Measurements from ENCODE around the gene NAXD. TPM values are rescaled to one million over a fixed set of nuclear protein-coding genes. Genes with fewer than 3 reads are reported as not detected.

Gene NAXD
- total and polyA plus RNA-seq, 10 of the 15 experiments (the other 5 are each of a cell fraction or from before 2014, with no cell fraction given), result 1.5 to 36.2 (median 23.8) TPM

DNA sequence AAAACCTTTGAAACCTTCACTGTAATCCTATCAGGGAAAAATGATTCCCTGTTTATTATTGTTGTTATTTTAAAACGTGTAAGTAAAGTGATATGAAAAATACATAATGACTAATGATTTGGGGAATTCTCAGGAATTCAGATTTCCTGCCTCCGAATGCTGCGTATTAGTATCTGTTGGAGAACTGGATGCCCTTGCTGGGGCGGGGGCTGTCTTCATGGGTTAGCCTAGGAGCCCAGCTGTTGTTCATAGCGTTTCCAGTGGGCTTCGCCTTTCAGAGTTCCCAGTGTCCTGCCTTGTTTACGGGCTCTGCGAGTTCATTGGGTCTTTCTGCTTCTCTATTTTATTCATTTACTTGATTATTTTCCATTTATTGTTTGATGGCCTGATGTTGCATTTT lies 18.4 kb downstream of the NAXD start:
- in situ Hi-C loops (cut with MboI) (no loop called here), intact Hi-C loops (cut with micrococcal nuclease; ENCODE audit: unreplicated experiment) (no loop called here)
- Histone ChIP-seq H2AFZ (ENCODE audit: control insufficient read depth, low read depth, low read length) (no peak overlapping the region), H4K20me1 (ENCODE audit: control insufficient read depth, insufficient read depth) (no peaks in the 10 kb centered on the region; the same call in 1 of the 2 replicates), H3K4me2 (ENCODE audit: control insufficient read depth, insufficient read depth) (no peak overlapping the region), H3K36me3 (ENCODE audit: control insufficient read depth in 2 of 2, insufficient read depth in 2 of 2, low read length in 1 of 2) (peaks cover 37% of the 10 kb centered on the region in 2 experiments), H3K4me3 (no peak overlapping the region), H3K27ac (ENCODE audit: control insufficient read depth, insufficient read depth) (no peak overlapping the region), H3K79me2 (ENCODE audit: control insufficient read depth, insufficient read depth, low read length) (peaks cover 1% of the 10 kb centered on the region), H3K4me1 (ENCODE audit: control insufficient read depth, insufficient read depth, low read length) (no peaks in the 10 kb centered on the region), H3K9me3 (replicated peaks; ENCODE audit: control insufficient read depth, insufficient read depth, low read length) (no peaks in the 10 kb centered on the region), H3K27me3 (replicated peaks in 1 of 2; ENCODE audit: control insufficient read depth in 2 of 2, insufficient read depth in 2 of 2, low read length in 1 of 2) (no peaks in the 10 kb centered on the region), H3K9ac (ENCODE audit: control insufficient read depth, insufficient read depth, low read length) (no peak overlapping the region)
- WGBS (ENCODE audit: insufficient coverage, insufficient replicate concordance, low lambda C conversion rate, missing lambda C conversion rate), result 84% methylated on average over 8 of the region's 8 CpGs
- ChIA-PET SMC1A (ENCODE audit: uncharacterized antibody, unreplicated experiment) (no interaction called here), CTCF (no interaction called here), POLR2A (no interaction called here), RAD21 (ENCODE audit: unreplicated experiment) (no interaction called here)
- ATAC-seq (no peak), DNase-seq (ENCODE audit: low read depth, low spot score) (no peak), FAIRE-seq (no peak)
- no TSS peak for BruUV-seq (replicated peaks)
- TF ChIP-seq MEF2B (IDR thresholded peaks at IDR 0.05; ENCODE audit: partially characterized antibody, poor library complexity, severe bottlenecking), result no peak
- TF ChIP-seq RUNX3 (IDR thresholded peaks at IDR 0.05; ENCODE audit: low read length), result no peak
- no peak for TF ChIP-seq SREBF1 (IDR thresholded peaks at IDR 0.05; ENCODE audit: low read length)

DNA sequence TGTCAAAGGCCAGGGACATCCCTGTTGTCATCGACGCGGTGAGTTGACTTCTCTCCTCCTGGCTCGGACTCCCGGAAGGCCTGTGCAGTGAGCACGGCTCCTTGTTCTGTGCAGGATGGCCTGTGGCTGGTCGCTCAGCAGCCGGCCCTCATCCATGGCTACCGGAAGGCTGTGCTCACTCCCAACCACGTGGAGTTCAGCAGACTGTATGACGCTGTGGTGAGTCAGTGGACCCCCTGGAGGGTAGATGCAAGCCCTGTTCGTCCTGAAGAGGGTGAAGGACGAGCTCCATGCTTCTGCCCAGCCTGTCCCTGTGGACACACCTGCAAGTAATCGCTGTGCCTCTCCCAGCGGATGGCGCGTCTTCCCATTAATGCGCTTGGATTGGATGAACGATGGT lies 19.2 kb downstream of the NAXD start:
- Histone ChIP-seq H3K9me3 (replicated peaks; ENCODE audit: control insufficient read depth, insufficient read depth, low read length) (no peaks in the 10 kb centered on the region), H3K4me2 (ENCODE audit: control insufficient read depth, insufficient read depth) (no peak overlapping the region), H3K4me1 (ENCODE audit: control insufficient read depth, insufficient read depth, low read length) (no peaks in the 10 kb centered on the region), H3K27ac (ENCODE audit: control insufficient read depth, insufficient read depth) (no peak overlapping the region), H4K20me1 (ENCODE audit: control insufficient read depth, insufficient read depth) (no peaks in the 10 kb centered on the region; the same call in 1 of the 2 replicates), H3K36me3 (ENCODE audit: control insufficient read depth in 2 of 2, insufficient read depth in 2 of 2, low read length in 1 of 2) (peaks cover 34 to 40% of the 10 kb centered on the region in 2 experiments), H3K79me2 (ENCODE audit: control insufficient read depth, insufficient read depth, low read length) (peaks cover 1% of the 10 kb centered on the region), H3K9ac (ENCODE audit: control insufficient read depth, insufficient read depth, low read length) (no peak overlapping the region), H3K27me3 (replicated peaks in 1 of 2; ENCODE audit: control insufficient read depth in 2 of 2, insufficient read depth in 2 of 2, low read length in 1 of 2) (no peaks in the 10 kb centered on the region), H3K4me3 (no peak overlapping the region), H2AFZ (ENCODE audit: control insufficient read depth, low read depth, low read length) (no peak overlapping the region)
- ChIA-PET CTCF (no interaction called here), RAD21 (ENCODE audit: unreplicated experiment) (no interaction called here), SMC1A (ENCODE audit: uncharacterized antibody, unreplicated experiment) (no interaction called here), POLR2A (no interaction called here)
- no peak for DNase-seq (ENCODE audit: low read depth, low spot score)
- in situ Hi-C loops (cut with MboI) (no loop called here), intact Hi-C loops (cut with micrococcal nuclease; ENCODE audit: unreplicated experiment) (no loop called here)
- WGBS (ENCODE audit: insufficient coverage, insufficient replicate concordance, low lambda C conversion rate, missing lambda C conversion rate), result over 99% methylated on average over 19 of the region's 19 CpGs
- no TSS peak for BruUV-seq (replicated peaks)
- ATAC-seq, result no peak
- no peak for FAIRE-seq
- TF ChIP-seq MYB (IDR thresholded peaks at IDR 0.05; ENCODE audit: borderline replicate concordance, low read depth, low read length) (no peak), ZNF217 (IDR thresholded peaks at IDR 0.05) (no peak), MTA2 (IDR thresholded peaks at IDR 0.05; ENCODE audit: low read depth) (no peak), POU2F2 (IDR thresholded peaks at IDR 0.05; ENCODE audit: borderline replicate concordance, low read depth, low read length) (no peak), HDAC6 (IDR thresholded peaks at IDR 0.05; ENCODE audit: unreplicated experiment) (no peak), NR2C2 (IDR thresholded peaks at IDR 0.05; ENCODE audit: borderline replicate concordance, control insufficient read depth, insufficient read length, low read depth) (no peak), STAT3 (IDR thresholded peaks at IDR 0.05; ENCODE audit: low read depth, low read length) (no peak), RUNX3 (IDR thresholded peaks at IDR 0.05; ENCODE audit: low read length) (no peak), PAX5 (IDR thresholded peaks at IDR 0.05; ENCODE audit: borderline replicate concordance, low read depth, low read length) (no peak)
- TF ChIP-seq, protein P1, sequence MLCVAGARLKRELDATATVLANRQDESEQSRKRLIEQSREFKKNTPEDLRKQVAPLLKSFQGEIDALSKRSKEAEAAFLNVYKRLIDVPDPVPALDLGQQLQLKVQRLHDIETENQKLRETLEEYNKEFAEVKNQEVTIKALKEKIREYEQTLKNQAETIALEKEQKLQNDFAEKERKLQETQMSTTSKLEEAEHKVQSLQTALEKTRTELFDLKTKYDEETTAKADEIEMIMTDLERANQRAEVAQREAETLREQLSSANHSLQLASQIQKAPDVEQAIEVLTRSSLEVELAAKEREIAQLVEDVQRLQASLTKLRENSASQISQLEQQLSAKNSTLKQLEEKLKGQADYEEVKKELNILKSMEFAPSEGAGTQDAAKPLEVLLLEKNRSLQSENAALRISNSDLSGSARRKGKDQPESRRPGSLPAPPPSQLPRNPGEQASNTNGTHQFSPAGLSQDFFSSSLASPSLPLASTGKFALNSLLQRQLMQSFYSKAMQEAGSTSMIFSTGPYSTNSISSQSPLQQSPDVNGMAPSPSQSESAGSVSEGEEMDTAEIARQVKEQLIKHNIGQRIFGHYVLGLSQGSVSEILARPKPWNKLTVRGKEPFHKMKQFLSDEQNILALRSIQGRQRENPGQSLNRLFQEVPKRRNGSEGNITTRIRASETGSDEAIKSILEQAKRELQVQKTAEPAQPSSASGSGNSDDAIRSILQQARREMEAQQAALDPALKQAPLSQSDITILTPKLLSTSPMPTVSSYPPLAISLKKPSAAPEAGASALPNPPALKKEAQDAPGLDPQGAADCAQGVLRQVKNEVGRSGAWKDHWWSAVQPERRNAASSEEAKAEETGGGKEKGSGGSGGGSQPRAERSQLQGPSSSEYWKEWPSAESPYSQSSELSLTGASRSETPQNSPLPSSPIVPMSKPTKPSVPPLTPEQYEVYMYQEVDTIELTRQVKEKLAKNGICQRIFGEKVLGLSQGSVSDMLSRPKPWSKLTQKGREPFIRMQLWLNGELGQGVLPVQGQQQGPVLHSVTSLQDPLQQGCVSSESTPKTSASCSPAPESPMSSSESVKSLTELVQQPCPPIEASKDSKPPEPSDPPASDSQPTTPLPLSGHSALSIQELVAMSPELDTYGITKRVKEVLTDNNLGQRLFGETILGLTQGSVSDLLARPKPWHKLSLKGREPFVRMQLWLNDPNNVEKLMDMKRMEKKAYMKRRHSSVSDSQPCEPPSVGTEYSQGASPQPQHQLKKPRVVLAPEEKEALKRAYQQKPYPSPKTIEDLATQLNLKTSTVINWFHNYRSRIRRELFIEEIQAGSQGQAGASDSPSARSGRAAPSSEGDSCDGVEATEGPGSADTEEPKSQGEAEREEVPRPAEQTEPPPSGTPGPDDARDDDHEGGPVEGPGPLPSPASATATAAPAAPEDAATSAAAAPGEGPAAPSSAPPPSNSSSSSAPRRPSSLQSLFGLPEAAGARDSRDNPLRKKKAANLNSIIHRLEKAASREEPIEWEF (IDR thresholded peaks at IDR 0.05; ENCODE audit: insufficient replicate concordance, low read depth, low read length), result no peak
- TF ChIP-seq, protein P2, sequence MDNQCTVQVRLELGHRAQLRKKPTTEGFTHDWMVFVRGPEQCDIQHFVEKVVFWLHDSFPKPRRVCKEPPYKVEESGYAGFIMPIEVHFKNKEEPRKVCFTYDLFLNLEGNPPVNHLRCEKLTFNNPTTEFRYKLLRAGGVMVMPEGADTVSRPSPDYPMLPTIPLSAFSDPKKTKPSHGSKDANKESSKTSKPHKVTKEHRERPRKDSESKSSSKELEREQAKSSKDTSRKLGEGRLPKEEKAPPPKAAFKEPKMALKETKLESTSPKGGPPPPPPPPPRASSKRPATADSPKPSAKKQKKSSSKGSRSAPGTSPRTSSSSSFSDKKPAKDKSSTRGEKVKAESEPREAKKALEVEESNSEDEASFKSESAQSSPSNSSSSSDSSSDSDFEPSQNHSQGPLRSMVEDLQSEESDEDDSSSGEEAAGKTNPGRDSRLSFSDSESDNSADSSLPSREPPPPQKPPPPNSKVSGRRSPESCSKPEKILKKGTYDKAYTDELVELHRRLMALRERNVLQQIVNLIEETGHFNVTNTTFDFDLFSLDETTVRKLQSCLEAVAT (IDR thresholded peaks at IDR 0.05), result no peak
